ENCODE measurements around the gene THADA.
"Not testable (repeated sequence)": the region's sequence is repeated elsewhere in the genome, so short reads cannot be mapped to it uniquely, and the experiment has no call there.

The THADA gene, protein sequence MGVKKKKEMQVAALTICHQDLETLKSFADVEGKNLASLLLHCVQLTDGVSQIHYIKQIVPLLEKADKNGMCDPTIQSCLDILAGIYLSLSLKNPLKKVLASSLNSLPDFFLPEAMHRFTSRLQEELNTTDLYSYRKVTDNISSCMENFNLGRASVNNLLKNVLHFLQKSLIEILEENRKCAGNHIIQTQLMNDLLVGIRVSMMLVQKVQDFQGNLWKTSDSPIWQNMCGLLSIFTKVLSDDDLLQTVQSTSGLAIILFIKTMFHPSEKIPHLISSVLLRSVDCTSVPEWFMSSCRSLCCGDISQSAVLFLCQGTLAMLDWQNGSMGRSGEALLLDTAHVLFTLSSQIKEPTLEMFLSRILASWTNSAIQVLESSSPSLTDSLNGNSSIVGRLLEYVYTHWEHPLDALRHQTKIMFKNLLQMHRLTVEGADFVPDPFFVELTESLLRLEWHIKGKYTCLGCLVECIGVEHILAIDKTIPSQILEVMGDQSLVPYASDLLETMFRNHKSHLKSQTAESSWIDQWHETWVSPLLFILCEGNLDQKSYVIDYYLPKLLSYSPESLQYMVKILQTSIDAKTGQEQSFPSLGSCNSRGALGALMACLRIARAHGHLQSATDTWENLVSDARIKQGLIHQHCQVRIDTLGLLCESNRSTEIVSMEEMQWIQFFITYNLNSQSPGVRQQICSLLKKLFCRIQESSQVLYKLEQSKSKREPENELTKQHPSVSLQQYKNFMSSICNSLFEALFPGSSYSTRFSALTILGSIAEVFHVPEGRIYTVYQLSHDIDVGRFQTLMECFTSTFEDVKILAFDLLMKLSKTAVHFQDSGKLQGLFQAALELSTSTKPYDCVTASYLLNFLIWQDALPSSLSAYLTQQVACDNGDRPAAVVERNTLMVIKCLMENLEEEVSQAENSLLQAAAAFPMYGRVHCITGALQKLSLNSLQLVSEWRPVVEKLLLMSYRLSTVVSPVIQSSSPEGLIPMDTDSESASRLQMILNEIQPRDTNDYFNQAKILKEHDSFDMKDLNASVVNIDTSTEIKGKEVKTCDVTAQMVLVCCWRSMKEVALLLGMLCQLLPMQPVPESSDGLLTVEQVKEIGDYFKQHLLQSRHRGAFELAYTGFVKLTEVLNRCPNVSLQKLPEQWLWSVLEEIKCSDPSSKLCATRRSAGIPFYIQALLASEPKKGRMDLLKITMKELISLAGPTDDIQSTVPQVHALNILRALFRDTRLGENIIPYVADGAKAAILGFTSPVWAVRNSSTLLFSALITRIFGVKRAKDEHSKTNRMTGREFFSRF (N-terminal part only)

DNA sequence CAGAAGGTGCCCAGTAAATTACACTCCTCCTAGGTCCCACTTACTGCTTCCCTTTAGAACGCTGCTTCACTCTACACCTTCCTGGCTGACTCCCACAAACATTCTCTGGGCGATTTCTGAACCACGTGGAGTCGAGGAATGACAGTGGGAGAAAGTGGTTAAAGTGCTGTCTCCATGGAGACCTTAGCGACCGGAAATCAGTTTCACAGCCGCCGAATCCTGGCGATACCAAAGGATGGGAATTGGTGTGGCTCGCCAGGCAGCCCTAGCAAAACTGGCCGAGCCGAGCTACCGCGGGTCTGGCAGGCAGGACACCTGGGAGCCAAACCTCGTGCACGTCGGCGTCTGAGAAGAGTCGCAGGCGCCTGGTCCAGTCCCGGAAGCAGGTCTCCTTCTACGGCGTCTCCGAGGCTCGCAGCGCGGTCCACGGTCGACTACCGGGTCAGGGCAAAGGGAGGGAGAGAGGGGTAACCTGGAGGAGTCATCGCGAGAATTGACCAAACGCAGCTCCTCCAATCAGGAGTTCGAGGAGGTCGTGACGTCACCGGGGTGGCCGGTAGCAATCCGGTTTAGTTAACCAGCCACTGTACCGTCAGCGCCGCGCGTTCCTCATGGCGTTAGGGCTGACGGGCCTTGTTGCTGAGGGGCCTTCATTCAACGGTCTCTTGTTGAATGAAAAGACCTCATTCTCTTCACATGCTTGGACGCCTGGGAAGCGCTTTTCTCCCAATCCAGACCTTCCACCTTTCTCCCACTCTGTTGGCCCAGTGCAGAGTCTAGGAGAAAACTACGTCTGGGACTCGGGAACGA is at the start of gene THADA:
Gene THADA (minus strand): TSS at position 436 of the 810 bp plus-strand sequence. CDS start 3,646 bp downstream, outside the sequence.
- DNase-seq (ENCODE audit: insufficient read length, low spot score) (peak; percentile 81), FAIRE-seq (peak; percentile 97)

DNA sequence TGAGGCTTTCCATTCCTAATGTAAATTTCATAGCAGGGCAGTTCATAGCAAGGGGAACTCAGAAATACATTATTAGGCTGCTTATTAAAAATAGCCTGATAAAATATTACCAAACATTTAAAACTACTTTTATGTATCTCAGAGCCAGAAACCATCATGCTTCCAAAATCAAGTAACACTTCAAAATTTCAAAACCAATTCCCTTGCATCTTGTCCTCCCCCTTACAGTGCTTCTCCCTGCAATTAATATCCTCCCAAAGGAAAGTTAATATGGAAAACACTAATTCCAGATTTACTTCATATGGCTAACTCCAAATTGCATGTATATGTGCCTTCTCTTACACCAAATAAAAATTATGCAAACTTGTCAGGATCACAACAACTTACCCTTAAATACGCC is 47.8 kb upstream of the THADA start:
- FAIRE-seq (no peak), DNase-seq (ENCODE audit: insufficient read length, low spot score) (no peak)

DNA sequence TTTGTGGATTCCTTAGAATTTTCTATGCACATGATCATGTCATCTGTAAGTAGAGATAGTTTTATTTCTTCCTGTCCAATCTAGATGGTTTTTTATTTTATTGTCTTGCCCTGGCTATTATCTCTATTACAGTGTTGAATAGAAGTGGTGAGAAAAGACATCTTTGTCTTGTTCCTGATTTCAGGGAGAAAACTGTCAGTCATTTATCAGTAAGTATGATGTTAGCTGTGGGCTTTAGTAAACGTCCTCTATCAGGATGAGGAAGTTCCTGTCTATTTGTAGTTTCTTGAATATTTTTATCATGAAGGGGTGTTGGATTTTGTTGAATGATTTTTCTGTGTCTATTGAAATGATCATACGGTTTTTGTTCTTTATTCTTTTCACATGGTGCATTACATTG is 46.5 kb upstream of the THADA start:
- FAIRE-seq (no peak), DNase-seq (ENCODE audit: insufficient read length, low spot score) (no peak)

DNA sequence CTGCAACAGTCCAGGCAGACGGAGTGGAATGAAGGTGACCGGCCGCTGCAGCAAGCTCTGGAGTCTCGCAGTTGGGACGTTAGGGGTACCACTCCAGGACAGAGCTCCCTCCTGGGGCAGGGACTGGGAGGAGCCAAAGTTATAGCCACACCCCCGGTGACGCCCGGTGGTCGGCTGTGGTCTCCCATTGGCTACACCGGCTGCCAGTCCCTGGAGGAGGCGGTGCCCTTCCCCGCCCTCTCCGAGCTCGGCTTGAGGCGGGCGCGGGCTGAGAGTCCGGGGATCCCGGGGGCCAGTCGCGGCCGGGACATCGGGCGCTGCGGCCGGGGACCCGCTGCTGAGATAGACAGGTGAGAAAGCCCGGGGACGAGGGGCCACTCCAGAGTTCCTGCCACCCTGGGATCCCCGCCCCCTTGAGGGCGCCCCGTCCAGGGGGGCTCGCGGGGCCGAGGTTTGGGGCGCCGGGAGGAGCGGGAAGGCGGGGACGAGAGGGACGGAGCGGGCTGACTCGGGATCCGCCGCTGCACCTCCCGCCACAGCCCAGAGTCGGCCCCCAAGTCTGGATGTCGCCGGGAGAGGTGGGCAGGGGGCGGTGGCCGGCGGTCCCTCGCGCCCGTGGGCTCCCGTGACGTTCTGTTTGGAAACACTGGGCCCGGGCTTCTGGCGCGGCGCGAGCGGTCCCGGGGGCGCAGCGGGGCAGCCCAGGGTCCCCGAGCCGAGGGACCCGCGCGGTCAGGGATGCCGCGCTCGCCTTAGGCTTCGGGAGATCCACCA is 41.4 kb upstream of the THADA start, which contains the start of gene PLEKHH2:
Gene PLEKHH2 (plus strand): TSS at position 231 of the 774 bp plus-strand sequence. CDS start 7,414 bp downstream, outside the sequence.
- FAIRE-seq: peak; percentile 45
- peak; percentile 74 for DNase-seq (ENCODE audit: insufficient read length, low spot score)

DNA sequence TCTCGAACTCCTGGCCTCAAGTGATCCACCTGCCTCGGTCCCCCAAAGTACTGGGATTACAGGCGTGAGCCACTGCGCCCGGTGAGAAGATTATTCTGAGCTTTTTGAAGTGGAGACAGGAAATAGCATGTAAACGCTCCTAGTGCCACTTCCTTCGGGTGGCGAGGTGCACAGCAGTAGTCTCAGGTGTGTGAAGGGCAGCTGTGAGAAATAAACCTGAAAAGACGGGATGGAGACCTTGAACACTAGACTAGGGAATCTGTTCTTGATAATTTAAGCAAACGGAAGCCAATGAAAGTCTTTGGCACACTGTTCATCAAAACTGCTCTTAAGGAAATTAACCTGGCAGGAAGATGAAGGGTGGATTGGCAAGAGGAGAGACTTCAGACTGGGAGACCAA is 40.8 kb upstream of the THADA start:
- peak; percentile 26 for FAIRE-seq
- DNase-seq (ENCODE audit: insufficient read length, low spot score): no peak

DNA sequence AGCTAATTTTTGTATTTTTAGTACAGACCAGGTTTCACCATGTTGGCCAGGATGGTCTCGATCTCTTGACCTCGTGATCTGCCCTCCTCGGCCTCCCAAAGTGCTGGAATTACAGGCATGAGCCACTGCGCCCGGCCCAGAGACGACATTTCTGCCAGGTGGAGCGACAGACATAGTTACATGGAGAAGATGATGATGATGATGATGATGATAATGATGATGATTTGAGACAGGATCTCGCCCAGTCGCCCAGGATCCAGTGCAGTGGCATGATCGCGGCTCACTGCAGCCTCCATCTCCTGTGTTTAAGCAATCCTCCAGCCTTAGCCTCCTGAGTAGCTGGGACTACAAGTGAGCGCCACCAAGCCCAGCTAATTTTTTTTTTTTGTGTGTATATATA is 40.3 kb upstream of the THADA start:
- FAIRE-seq; DNase-seq (ENCODE audit: insufficient read length, low spot score): not testable (repeated sequence)

DNA sequence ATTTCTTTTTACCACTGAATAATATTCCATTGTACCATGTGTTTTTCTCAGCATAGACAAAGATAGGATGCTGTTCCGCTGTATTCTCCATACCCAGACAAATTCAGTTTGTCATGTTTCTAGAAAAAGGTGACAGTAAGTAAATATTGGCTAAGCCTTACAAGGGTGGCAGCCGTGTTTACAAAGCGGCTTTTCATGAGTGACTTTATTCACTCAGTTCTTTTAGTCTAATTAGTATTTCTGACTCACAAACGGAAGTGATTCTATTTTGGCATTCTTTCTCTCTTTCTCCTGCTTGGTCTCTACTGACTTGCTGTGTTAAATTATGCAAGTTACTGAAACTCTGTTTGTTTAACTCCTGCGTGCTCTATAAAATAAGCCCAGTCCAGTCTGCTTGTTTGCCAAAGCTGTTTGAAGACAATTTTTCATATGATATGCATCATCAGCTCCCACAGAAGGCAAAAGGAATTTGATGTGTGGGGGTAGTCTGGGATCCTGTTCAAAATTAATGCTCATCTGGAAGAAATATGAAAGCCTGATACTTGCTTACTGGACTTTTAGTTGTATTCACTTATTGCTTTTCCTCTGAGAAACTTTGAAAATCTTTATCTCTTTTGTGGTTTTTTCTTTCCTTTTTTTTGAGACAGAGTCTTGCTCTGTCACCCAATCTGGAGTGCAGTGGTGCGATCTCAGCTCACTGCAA is 38.9 kb upstream of the THADA start:
- DNase-seq (ENCODE audit: insufficient read length, low spot score) (no peak), FAIRE-seq (no peak)

DNA sequence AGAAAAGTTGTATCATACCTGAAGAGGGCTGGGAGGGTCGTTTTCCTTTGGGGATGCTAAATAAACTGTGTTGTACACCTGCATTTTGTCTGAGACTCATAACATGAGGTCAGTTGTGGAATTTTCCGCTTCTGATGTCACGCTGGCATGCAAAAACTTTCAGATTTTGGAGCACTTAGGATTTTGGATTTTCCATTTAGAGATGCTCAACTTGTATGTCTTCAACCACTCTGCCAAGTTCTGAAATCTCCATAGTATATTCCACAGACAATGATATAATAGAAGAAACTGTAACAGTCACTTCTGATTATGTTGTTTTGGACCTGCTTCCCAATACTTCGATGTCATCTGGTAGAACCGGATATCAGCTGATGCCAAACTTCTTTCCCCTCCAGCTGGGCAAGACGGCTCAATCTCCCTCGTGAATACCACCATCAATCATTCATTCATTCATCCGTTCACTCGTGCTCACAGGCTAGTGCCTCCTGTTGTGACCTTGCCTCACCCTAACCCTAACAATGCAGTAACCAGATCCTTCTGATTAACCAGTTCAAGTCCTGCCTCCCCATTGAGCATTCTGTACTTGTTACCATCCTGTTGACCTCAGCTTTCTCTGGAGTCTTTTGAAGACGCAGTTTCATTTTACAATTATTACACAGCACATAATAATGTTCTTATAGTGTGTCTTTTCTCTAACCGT is 35.9 kb upstream of the THADA start:
- DNase-seq (ENCODE audit: insufficient read length, low spot score) (no peak), FAIRE-seq (no peak)

DNA sequence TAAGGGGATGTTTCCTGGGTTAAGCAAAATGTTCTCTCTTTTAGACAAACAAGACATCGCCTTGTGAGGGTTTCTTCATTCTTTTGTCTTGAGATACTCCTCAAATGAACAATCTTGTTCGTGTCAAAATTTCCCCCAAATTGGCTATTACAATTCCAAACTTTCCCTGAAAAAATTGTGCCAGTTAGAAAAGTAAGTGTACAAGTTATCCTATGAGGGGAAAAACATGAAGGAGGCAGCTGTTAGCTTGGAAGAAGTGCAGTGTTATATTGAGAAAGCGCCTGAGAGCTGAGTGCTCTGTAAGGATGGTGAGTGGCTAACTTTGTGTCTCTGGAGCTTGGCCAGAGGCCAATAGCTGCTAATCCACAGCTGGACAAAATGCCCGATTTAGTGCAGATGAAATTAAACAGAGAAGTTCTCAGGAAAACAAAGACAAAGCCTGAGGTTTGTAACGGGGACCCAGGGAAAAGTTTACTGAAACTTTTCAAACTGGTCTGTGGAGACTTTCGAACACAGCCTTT is 27.2 kb upstream of the THADA start:
- no peak for FAIRE-seq

DNA sequence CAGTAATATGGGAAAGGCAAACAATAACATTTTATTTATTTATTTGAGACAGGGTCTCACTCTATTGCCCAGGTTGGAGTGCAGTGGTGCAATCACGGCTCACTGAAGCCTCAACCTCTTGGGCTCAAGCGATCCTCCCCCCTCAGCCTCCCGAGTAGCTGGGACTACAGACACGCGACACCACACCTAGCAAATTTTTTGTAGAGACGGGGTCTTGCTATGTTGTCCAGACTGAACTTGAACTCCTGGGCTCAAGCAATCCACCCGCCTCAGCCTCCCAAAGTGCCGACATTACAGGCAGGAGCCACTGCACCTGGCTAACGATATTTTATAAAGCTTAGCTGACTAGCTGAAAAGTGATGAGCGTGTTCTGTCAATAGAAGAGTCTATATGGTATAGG is 23.7 kb upstream of the THADA start:
- no peak for FAIRE-seq
- DNase-seq (ENCODE audit: insufficient read length, low spot score): no peak

More for the DNA sequence above, 27.2 kb upstream of the THADA start:
- DNase-seq (ENCODE audit: insufficient read length, low spot score): no peak

DNA sequence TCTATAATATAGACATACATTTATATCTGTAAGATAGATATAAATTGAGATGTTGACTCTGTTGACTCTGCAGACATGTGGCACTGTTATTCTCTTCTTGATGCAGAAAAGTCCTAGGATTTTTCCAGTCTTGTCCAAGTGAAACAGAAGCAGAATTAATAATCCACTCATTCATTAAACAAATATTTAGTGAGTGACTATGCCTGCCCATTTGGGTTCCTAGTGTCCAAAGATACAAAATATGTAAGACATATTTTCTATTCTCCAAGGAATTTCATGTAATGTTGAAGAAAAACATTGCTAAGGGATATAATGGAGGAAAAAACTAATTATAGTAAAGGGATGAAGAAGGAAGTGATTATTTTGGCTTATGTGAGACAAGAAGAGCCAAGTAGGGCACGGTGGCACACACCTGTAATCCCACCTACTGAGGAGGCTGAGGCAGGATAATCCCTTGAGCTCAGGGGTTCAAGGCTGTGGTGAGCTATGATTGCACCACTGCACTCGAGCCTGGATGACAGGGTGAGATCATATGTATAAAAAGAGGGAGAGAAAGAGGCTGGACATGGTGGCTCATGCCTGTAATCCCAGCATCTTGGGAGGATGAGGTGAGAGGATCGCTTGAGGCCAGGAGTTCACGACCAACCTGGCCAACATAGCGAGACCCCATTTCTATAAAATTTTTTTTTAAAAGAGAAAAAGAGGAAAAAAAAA is 21.3 kb upstream of the THADA start:
- FAIRE-seq (no peak), DNase-seq (ENCODE audit: insufficient read length, low spot score) (no peak)

DNA sequence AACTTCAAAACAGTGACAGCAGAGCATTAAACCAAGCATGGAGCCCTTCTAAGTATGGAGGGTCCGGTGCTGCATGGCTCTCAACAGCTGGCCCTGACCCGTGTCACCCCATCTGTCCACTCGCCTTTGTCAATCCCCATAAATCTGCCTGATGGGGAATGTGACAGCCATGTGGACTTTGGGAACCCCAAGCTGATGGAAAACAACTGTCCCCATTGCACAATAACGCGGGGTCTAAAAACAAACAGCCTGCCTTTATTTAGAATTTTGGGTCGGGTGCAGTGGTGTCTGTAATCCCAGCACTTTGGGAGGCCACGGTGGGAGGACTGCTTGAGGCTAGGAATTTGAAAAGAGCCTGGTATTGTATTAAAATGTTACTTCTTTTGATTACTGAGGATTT is 17.1 kb upstream of the THADA start:
- FAIRE-seq (no peak), DNase-seq (ENCODE audit: insufficient read length, low spot score) (no peak)

DNA sequence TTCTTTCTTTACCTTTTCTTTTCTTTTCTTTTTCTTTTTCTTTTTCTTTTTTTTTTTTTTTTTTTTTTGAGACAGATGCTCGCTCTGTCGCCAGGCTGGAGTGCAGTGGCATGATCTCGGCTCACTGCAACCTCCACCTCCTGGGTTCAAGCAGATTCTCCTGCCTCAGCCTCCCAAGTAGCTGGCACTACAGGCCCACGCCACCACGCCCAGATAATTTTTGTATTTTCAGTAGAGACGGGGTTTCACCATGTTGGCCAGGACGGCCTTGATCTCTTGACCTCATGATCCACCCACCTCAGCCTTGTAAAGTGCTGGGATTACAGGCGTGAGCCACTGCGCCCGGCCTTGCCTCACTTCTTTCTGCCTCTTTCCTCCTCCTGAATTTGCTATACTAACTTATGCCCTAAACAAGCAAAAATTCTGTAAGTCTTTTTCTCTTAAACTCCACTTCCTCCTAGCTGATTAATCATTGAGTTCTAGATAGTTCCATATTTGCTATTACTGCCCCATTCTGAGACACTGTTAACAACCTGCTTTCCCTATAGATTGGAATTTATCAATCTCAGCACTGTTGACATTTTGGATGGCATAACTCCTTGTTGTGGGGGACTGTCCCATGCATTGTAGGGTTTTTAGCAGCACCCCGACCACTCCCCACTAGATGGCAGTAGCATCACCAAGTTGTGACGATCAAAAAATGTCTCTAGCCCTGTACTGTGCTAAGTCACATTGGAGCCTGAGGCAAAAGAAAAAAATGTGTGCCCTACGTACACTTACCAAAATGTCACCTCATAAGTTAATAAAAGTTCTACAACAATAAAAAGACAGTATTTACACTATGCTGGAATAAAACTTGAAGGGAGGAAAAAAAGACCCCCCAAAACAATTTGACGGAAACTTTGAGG is 16.4 kb upstream of the THADA start:
- DNase-seq (ENCODE audit: insufficient read length, low spot score) (no peak), FAIRE-seq (no peak)

DNA sequence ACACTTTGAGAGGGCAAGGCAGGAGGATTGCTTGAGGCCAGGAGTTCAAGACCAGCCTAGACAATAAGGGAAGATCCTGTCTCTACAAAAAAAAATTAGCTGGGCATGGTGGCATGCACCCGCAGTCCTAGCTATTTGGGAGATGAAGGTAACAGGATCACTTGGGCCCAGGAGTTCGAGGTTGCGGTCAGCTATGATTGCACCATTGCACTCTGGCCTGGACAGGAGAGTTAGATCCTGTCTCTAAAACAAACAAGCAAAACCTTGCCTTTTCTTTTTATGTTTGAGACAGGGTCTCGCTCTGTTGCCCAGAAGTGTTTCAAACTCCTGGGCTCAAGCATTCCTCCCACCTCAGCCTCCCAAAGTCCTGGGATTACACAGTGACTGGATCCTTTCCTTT is 14.5 kb upstream of the THADA start:
- DNase-seq (ENCODE audit: insufficient read length, low spot score) (no peak), FAIRE-seq (no peak)

DNA sequence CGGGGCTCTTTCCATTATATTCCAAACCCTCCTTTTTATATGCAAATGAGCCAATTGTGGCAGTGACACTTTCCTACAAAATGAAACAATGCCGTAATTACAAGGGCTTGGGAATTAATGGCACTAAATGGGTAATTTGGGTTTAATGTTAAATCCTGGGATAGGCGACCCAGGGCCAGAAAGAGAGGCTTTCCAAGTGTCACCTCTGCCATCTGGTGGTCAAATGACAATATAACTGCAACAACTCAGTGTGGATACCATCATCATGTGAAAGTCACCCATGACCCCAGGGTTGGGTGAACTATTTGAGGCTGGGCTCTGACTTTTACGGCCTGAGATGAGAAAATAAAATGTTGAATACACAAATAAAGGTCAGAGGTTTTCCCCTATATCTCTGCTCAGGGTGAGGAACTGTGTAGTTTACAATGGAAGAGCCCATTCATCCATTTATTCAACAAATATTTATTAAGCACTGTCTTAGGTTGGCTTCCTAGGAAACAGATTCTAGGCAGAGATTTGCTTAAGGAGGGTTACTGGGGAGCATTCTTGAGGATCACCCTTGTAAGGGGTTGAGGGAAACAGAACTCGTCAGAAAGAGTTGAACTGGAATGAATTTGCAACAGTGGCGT is 13.6 kb upstream of the THADA start:
- FAIRE-seq: peak; percentile 76
- no peak for DNase-seq (ENCODE audit: insufficient read length, low spot score)

DNA sequence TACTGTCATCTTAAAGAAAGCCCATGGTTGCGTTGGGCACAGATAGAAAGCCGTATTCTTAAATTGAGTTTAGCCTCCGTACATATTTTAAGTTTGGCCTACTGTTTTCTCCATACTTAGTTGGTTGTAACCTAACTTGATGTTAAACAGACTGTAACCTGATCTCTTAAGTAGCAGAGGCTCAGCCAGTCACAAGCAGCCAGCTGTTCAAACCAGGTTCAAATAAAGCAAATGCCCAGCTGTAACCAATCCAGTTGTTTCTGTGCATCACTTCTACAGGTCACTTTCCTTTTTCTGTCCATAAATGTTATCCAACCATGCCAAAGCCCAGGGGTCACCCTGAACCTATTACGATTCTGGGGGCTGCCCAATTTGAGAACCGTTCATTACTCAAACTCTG is 10.0 kb upstream of the THADA start:
- DNase-seq (ENCODE audit: insufficient read length, low spot score) (no peak), FAIRE-seq (no peak)
